ENCODE results near the gene NET1. TPM values are rescaled to one million over a fixed set of nuclear protein-coding genes. Genes with fewer than 3 reads are reported as not detected.

NET1 gene
- total RNA-seq, 1 experiment from 2014 or later: 72.8 TPM

- DNase-seq (ENCODE audit: low spot score): no peak
These were observed 68.0 kb downstream of the NET1 start for GRCh38 chr10:5480162-5480941.

- DNase-seq (ENCODE audit: low spot score): no peak
These were observed 68.8 kb downstream of the NET1 start for GRCh38 chr10:5481121-5481520.

GRCh38 chr10:5482016-5482415, 69.7 kb downstream of the NET1 start:
- DNase-seq (ENCODE audit: low spot score): no peak

GRCh38 chr10:5484205-5484604, 71.8 kb downstream of the NET1 start:
- no peak for DNase-seq (ENCODE audit: low spot score)

- DNase-seq (ENCODE audit: low spot score): no peak
These were observed 72.9 kb downstream of the NET1 start for GRCh38 chr10:5485290-5485689.

- DNase-seq (ENCODE audit: low spot score): no peak
These were observed 73.8 kb downstream of the NET1 start for GRCh38 chr10:5485948-5486852.

- DNase-seq (ENCODE audit: low spot score): no peak
These were observed 74.5 kb downstream of the NET1 start for GRCh38 chr10:5486853-5487235.

- DNase-seq (ENCODE audit: low spot score): peak; percentile 94
These were observed 76.2 kb downstream of the NET1 start for GRCh38 chr10:5488272-5489161.

GRCh38 chr10:5490032-5490431, 77.7 kb downstream of the NET1 start:
- no peak for DNase-seq (ENCODE audit: low spot score)

- DNase-seq (ENCODE audit: low spot score): no peak
These were observed 78.5 kb downstream of the NET1 start for GRCh38 chr10:5490698-5491464.

- no peak for DNase-seq (ENCODE audit: low spot score)
These were observed 79.1 kb downstream of the NET1 start for GRCh38 chr10:5491477-5491876.

- DNase-seq (ENCODE audit: low spot score): no peak
These were observed 80.0 kb downstream of the NET1 start for GRCh38 chr10:5492322-5492855.

- DNase-seq (ENCODE audit: low spot score): no peak
These were observed 80.7 kb downstream of the NET1 start for GRCh38 chr10:5492929-5493576.

- DNase-seq (ENCODE audit: low spot score): no peak
These were observed 81.3 kb downstream of the NET1 start for GRCh38 chr10:5493691-5494090.

GRCh38 chr10:5494611-5495010, 82.3 kb downstream of the NET1 start:
- DNase-seq (ENCODE audit: low spot score): no peak

GRCh38 chr10:5496261-5497250, 84.2 kb downstream of the NET1 start:
- DNase-seq (ENCODE audit: low spot score): peak; percentile 36

GRCh38 chr10:5497289-5497688, 84.9 kb downstream of the NET1 start:
- DNase-seq (ENCODE audit: low spot score): no peak

- no peak for DNase-seq (ENCODE audit: low spot score)
These were observed 85.8 kb downstream of the NET1 start for GRCh38 chr10:5497948-5498730.
